GM18499 (cell line): Measurements from ENCODE around the gene THUMPD1.
"Not testable (repeated sequence)": the region's sequence is repeated elsewhere in the genome, so short reads cannot be mapped to it uniquely, and the experiment has no call there.

Experiments
- ATAC-seq: cut with Tn5 transposase; IDR thresholded peaks from one replicate; pipeline ENCODE4 v1.9.1; 2021; ENCODE audit warnings: moderate number of reproducible peaks; ENCODE audit not compliant: insufficient read depth, unreplicated experiment

The THUMPD1 gene, protein sequence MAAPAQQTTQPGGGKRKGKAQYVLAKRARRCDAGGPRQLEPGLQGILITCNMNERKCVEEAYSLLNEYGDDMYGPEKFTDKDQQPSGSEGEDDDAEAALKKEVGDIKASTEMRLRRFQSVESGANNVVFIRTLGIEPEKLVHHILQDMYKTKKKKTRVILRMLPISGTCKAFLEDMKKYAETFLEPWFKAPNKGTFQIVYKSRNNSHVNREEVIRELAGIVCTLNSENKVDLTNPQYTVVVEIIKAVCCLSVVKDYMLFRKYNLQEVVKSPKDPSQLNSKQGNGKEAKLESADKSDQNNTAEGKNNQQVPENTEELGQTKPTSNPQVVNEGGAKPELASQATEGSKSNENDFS

DNA sequence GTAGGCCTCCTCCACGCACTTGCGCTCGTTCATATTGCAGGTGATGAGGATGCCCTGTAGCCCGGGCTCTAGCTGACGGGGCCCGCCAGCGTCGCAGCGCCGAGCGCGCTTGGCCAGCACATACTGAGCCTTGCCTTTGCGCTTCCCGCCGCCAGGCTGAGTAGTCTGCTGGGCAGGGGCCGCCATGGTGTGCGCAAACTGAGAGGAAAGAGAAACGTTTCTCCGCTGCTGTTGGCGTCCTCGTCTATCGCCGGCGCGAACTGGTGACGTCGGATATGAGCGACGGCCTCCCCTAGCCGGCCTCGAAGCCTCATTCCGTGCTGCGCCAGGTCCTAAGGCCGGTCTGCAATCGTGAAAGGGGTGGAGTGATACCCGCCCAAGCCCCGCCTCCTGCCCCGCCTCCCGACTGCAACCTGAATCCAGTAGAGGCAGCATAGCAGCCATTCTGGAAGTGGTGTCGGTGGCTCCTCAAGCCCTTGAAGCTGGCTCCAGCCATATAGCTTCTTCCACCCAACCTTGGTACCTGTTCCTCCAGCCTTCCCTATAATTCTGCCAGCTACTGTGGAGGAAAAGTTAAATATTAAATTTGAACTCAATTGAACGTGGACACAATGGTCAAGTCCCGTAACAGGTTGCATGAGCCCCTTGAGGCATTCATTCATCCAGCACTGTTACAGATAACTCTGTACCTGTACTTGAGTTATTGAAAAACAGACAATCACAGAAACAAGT lies at the start of gene THUMPD1:
Gene THUMPD1, minus strand, starts transcription at position 265 of the 732 bp plus-strand sequence. Its CDS starts 79 bp downstream, at position 186.
- ATAC-seq, result no peak

DNA sequence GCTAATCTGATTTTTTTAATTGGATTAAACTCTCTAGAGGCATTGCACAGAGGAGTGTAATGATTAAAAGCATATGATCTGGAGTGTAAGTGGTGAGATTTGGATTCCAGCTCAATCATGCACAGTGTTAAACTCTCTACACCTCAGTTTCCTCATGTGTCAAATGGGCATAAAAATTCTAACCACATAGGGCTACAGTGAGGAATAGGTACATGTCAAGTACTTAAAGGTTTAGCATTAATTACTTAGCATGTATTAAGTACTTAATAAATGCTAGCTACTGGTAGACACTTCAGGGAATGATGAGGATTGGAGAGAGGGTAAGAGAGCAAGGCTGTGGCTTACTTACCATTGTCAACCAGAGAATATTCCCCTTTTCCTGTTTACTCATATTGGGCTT lies 47.5 kb upstream of the THUMPD1 start:
- no peak for ATAC-seq

DNA sequence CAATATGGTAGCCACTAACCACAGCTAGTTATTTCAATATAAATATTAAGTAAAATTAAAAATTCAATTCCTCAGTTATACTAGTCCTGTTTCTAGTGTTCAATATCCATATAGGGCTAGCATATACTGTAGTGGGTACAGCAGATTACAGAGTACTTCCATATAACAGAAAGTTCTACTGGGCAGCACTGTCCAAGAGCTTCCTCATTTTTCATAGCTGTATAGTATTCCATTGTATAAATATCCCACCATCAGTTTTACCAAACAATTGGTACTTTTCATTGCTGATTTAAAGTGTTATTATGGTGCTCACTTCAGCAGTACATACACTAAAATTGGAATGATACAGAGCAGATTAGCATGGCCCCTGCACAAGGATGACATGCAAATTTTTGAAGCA lies 42.6 kb upstream of the THUMPD1 start:
- ATAC-seq, result no peak

DNA sequence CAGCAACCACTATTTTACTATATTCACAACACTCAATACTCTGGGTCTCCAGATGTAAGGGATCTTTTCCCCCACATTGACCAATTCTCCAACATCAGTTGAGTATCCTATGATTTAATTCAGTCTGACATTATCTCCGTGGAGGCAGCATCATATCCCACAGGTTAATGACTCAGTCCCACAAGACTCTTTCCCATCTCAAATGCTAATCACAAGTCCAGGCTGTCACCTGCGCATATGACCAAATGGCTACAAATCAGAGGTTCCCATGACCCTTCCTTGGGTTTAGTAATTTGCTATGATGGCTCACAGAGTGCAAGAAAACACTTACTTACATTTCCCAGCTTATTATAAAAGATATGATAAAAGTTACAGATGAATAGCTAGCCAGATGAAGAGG lies 40.9 kb upstream of the THUMPD1 start:
- ATAC-seq, result no peak

DNA sequence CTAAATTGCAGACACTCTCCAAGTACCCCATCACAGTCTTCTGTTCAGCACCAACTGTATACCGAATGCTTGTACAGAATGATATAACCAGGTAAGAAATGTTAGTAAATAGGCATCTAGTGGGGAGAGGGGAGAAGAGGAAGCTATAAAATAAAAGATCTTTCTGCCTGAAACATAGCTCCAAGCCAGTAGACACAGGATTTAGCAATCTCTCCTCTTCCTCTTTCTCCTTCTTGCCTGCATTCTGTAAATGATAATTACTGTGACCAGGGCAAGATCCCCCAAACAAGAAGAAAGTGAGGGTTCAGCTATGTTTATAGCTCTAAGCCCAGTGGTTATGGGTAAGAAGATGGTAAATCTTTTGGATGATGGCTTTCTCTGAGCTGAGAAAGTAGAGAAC lies 40.1 kb upstream of the THUMPD1 start:
- ATAC-seq, result no peak

DNA sequence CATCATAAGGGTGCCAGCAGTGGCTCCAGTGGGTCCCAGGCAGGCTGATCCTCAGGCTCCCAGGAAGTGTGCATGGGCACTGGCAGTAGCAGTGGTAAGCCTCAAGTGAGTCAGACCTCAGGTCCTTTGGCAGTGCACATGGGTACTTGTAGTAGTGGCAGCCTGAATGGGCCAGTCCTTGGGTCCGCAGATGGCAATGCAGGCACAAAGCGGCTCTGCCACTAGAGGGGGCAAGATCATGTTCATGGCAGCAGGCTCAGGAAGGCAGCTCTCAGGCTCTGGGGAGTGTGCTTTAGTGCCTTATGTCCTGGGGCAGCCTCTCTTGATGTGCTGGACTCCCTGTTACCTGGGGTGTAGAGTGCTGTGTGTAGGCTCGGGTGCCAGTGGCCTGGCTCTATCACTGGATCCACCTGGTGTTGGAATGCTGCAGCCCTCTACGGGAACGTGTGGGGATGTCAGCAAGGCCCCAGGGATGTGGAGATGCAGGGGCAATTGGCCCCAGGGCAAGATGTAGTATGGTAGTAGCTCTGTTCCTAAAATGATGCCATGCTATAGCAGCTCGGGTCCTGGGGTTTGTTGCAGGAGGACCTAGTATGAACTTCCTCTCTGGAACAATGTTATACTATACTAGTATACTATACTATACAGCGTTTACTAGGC lies 33.2 kb upstream of the THUMPD1 start:
- no peak for ATAC-seq

DNA sequence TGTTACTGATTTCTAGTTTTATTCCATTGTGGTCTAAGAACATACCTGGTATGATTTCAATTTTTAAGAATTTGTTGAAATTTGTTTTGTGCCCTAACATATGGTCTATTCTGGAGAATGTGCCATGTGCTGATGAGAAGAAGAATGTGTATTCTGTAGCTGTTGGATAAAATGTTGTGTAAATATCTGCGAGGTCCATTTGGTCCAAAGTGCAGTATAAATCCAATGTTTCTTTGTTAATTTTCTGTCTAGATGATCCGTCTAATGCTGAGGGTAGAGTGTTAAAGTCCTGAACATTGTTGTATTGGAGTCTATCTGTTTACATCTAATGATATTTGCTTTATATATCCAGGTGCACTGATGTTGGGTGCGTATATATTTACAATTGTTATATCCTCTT lies 32.1 kb upstream of the THUMPD1 start:
- no peak for ATAC-seq

DNA sequence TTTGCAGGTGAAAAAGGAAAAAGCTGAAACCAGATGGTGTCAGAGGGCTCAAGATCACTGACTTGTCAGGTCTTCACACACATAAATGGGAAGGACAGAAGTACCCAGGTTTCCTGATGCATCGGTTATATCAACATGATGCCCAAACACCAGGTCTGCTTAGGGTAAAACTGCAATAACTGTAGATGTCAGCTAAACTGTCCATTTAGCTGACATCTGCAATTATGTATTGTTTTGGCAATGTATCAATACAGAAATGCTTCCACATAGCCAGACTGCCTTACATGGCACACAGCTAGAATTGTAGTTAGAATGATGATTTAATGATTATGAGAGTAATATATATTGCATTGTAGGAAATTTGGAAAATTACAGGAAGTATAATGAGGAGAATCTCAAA lies 27.2 kb upstream of the THUMPD1 start:
- ATAC-seq, result no peak

DNA sequence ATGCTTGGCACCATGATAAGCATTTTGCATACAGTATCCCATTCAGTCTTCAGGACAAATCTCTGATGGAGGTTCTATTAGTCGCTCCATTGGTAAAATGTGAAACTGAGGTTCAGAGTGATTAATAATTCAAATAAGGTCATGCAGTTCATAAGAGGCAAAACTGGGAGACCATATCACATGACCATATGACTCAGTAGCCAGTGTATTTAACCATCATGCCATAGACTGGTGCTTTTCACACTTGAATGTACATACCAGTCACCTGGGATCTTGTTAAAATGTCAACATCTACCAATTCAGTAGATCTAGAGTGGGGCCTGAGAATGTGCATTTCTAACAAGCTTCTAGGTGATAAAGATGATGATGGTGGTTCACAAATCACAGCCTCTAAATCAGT lies 26.5 kb upstream of the THUMPD1 start:
- no peak for ATAC-seq

DNA sequence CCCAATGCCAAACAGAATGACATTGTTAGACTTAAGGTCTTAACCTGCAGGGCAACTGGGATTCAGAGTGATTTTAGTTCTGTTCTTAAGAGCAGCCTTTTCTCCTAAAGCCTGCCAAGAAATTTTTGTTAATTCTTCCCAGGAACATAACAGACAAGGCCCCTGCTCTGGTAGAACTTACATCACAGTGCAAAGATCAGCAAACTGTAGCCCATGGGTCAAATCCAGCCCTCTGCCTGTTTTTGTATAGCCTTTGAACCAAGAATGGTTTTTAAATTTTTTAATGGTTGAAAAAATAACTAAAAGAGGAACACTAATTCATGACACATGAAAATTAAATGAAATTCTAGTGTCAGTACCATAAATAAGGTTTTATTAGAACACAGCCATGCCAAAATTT lies 26.0 kb upstream of the THUMPD1 start:
- no peak for ATAC-seq

DNA sequence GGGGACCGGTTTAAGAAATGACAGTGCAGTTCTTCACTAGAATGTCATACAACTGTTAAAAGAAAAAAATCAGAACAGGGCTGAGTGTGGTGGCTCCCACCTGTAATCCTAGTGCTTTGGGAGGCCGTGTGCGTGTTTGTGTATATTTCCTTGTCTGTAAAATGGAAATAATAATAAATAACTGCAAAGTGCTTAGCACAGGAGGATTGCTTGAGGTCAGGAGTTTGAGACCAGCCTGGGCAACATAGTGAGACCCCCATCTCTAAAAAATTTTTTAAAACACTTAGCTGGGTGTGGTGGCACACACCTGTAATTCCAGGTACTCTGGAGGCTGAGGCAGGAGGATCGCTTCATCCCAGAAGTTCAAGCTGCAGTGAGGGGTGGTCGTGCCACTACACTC lies 24.7 kb upstream of the THUMPD1 start:
- ATAC-seq, result no peak

DNA sequence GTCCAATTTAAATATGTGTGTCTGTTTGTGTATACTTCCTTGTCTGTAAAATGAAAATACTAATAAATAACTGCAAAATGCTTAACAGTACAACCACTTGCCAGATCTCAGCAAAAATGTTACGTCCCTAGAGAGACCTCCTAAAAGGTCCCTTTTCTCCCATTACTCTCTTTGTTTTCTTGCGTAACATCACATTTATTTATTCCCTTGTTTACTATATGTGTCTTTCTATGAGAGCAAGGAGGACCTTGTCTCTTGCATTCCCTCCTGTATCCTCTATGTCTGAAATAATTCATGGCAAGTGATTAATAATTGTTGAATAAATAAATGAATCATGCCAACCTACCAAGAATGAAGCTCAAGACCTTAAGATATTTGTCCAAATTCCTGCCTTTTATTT lies 24.1 kb upstream of the THUMPD1 start:
- ATAC-seq, result no peak

DNA sequence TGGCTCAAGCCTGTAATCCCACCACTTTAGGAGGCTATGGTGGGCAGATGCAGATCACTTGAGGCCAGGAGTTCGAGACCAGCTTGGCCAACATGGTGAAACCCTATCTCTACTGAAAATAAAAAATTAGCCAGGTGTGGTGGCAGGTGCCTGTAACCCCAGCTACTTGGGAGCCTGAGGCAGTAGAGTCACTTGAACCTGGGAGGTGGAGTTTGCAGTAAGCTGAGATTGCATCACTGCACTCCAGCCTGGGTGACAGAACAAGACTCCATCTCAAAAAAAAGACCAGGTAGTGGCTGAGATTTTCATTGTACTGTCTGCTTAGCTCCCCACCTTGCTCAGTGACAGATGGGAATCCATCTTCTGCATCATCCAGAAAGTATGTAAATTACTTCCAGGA lies 22.8 kb upstream of the THUMPD1 start:
- not testable (repeated sequence) for ATAC-seq

DNA sequence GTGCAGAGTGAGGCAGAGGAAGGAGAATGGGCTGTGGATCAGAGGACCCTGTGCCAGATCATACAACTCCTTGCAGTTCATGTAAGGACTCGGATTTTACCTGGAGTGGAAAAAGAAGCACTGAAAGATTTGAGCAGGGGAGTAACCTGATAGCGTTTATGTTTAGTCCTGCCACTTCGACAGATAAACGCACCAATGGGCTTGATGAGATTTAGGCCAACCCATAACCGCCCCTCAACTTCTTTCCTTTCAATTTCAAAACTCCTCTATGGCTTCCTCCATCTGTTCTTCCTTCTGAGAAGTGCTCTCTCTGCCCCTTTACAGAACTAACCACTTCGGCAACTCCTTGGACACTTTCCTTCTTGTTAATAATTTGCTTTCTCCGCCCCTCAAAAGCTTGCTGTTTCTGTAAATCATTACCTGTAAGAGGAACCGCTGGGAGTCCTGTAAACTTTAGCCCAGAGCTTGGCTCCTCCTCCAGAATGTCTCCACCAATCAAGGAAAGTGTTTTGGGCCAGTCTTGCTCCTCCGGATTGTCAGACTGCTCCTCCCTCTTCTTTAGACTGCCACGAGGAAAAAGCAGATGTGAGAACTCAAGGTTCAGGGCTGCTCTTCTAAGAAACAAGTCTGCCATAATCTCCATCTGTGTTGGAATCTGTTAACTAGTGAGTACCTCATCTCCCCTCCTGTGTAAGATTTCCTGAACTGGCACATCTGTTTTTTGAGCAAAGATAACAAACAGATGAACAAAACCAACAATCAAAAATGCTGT lies 22.0 kb upstream of the THUMPD1 start, which contains the start of gene ACSM3:
Gene ACSM3, plus strand, starts transcription at position 554 of the 772 bp plus-strand sequence. CDS start 6,021 bp downstream, outside the sequence.
- ATAC-seq, result peak; percentile 80

DNA sequence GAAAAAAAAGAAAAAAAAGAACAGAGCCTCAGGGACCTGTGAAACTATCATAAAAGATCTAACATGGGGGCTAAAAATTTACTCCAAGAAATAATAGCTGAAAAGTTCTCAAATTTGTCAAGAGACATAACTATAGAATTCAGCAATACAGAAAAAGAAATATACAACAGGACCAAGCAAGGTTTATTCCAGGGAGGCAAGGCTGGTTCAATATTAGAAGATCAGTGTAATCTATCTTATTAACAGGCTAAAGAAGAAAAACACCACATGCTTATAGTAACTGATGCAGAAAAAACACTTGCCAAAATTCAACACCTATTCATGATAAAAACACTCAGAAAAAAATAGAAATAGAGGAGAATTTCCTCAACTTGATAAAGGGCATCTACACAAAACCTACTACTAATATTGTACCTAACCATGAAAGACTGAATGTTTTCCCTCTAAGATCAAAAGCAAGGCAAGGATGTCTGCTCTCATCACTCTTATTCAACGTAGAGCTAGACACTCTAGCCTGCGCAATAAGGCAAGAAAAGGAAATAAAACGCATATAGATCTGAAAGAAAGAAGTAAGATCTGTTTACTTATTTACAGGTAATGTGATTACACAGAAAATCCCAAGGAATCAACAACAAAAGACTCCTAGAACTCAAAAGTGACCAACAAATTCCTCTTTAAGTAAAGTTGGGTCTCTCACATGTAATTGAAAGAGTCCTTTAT lies 20.9 kb upstream of the THUMPD1 start:
- no peak for ATAC-seq

DNA sequence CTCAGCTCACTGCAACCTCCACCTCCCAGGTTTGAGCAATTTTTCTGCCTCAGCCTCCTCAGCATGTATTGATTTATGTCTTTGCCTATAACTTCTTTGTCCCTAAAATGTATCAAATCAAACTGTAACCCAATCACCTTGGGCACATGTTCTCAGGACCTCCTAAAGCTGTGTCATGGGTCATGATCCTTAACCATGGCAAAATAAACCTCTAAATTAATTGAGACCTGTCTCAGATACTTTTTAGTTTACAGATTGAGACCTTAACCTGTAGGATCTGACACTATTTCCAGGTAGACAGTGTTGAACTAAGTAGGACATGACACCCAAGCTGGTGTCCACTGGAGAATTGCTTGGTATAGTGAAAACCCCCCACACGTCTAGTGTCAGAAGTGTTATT lies 19.6 kb upstream of the THUMPD1 start:
- ATAC-seq, result no peak

DNA sequence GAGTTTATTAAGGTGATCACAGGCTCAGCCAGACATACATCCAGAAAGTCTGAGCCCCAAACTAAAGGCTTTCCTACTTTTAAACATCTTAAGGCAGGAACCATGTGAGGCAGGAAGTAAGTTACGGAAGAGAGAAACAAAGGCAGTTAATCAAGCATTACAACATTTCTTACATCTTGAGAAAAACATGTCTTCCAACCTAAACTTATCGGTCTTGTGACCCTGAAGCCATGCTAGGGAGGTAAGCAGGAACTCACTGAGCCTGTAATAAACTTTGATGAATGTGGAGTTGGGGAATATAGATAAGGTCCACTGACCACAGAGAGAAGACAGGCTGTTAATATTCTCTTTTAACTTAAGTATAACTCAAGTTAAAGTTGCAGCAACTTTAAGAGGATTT lies 18.7 kb upstream of the THUMPD1 start:
- no peak for ATAC-seq

DNA sequence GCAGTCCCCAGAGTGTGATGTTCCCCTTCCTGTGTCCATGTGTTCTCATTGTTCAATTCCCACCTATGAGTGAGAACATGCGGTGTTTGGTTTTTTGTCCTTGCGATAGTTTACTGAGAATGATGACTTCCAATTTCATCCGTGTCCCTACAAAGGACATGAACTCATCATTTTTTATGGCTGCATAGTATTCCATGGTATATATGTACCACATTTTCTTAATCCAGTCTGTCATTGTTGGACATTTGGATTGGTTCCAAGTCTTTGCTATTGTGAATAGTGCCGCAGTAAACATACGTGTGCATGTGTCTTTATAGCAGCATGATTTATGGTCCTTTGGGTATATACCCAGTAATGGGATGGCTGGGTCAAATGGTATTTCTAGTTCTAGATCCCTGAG lies 14.2 kb upstream of the THUMPD1 start:
- not testable (repeated sequence) for ATAC-seq

DNA sequence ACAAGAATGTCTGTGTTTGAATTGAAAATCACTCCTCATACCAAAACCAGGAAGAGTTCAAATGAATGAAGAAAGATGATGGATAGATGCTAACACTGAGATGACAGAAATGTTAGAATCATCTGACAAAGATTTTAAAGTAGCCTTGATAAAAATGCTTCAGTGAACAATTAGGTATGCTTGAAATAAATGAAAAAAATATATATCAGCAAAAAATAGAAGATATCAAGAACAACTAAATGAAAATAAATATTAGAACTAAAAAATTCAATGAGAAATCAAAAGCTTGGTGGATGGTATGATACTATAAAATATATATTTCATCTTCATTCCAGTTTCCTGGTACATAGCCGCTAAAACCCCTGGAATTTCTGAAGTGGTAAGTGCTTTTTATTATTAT lies 13.6 kb upstream of the THUMPD1 start:
- no peak for ATAC-seq

DNA sequence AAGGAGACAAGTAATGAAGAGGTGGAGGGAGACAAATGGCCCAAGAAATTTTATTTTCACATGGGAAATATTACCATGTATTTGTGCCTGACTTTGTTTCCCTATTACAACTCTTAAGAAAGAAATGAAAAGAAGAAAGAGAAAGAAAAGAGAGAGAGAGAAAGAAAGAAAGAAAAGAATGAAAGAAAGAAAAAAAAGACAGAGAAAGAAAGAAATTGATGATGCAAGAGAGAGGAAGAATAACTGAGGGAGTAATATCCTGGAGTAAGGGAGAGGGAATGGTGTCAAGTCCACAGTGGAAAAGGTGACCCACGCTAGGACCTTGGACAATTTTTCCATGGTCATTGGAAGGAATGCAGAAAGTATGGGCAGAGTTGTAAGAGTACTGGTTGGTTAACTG lies 12.1 kb upstream of the THUMPD1 start:
- no peak for ATAC-seq
